Caco-2 (cell line): ENCODE measurements around the gene PADI6. TPM values are rescaled to one million over a fixed set of nuclear protein-coding genes. Genes with fewer than 3 reads are reported as not detected.

Experiments used
- BruUV-seq: library from RNA; stranded (reverse); fragments of 400-500 nt; replicated peaks from 2 replicates; lab custom pipeline; 2021; lab: Mats Ljungman, UMichigan
- CTCF ChIA-PET: fragments of 300-600 bp; sonication (Branson Sonifier 250); formaldehyde crosslinking; loops from one replicate; lab custom pipeline; 2022; ENCODE audit warnings: antibody characterized with exemption; lab: Charles Lee
- POLR2A ChIA-PET: fragments of 300-600 bp; sonication (Branson Sonifier 250); formaldehyde crosslinking; loops from one replicate; lab custom pipeline; 2022; ENCODE audit warnings: antibody characterized with exemption; lab: Charles Lee
- DNase-seq, 2 experiments: peaks; one replicate each; pipeline versions ENCODE4 v3.0.0 to v3.0.0-alpha.2; 2020 to 2022
- H3K27me3 ChIP-seq: replicated peaks from 2 replicates; pipeline ENCODE4 v1.6.0; 2011; ENCODE audit warnings: low read length; ENCODE audit not compliant: control insufficient read depth, insufficient read depth
- H3K36me3 ChIP-seq: 2 replicates; pipeline ENCODE4 v1.5.1; 2011; ENCODE audit warnings: low read length; ENCODE audit not compliant: control insufficient read depth, insufficient read depth
- H3K4me1 ChIP-seq: fragments of 250-450 bp; sonication (Bioruptor Pico); 2 replicates; pipeline ENCODE4 v1.5.1; 2020; ENCODE audit warnings: mild to moderate bottlenecking
- H3K4me3 ChIP-seq: 2 replicates; pipeline ENCODE4 v1.5.1; 2011; ENCODE audit warnings: low read depth, mild to moderate bottlenecking, control low read depth, low read length
- H3K9me3 ChIP-seq: fragments of 250-450 bp; sonication (Bioruptor Pico); 2 replicates; pipeline ENCODE4 v1.5.1; 2020; ENCODE audit warnings: mild to moderate bottlenecking, moderate library complexity
- H3K27ac Mint-ChIP-seq: one replicate; pipeline ENCODE4 v1.8.0; 2022; ENCODE audit warnings: mixed read lengths; ENCODE audit not compliant: unreplicated experiment
- H3K27me3 Mint-ChIP-seq: one replicate; pipeline ENCODE4 v1.8.0; 2022; ENCODE audit warnings: mixed read lengths; ENCODE audit not compliant: insufficient read depth, unreplicated experiment
- H3K36me3 Mint-ChIP-seq: one replicate; pipeline ENCODE4 v1.8.0; 2022; ENCODE audit warnings: mild to moderate bottlenecking, mixed read lengths; ENCODE audit not compliant: insufficient read depth, unreplicated experiment
- H3K4me1 Mint-ChIP-seq: one replicate; pipeline ENCODE4 v1.8.0; 2022; ENCODE audit warnings: low read depth, mixed read lengths; ENCODE audit not compliant: unreplicated experiment
- H3K4me3 Mint-ChIP-seq: one replicate; pipeline ENCODE4 v1.8.0; 2022; ENCODE audit warnings: mild to moderate bottlenecking, moderate library complexity, mixed read lengths; ENCODE audit not compliant: unreplicated experiment
- H3K9me3 Mint-ChIP-seq: one replicate; pipeline ENCODE4 v1.8.0; 2022; ENCODE audit warnings: mixed read lengths; ENCODE audit not compliant: unreplicated experiment
- CTCF ChIP-seq, 2 experiments: fragments of 200-600 bp in 1 of 2; IDR thresholded peaks; 1 replicate in 1 of 2; 2 replicates in 1 of 2; pipeline versions ENCODE4 v1.5.1 to v1.8.0; 2011 to 2022; ENCODE audit warnings: antibody characterized with exemption in 1 of 2, control low read depth in 1 of 2, inconsistent platforms in 1 of 2, low read depth in 1 of 2, low read length in 1 of 2, mild to moderate bottlenecking in 1 of 2, moderate library complexity in 1 of 2; ENCODE audit not compliant: insufficient read depth in 1 of 2, severe bottlenecking in 1 of 2, unreplicated experiment in 1 of 2
- intact Hi-C: fragments of 100-400 bp; cut with micrococcal nuclease; formaldehyde crosslinking; loops from one replicate; pipeline ENCODE4 v1.10.0; 2022; ENCODE audit not compliant: unreplicated experiment
- total RNA-seq: library from RNA; stranded (reverse); gene quantifications from 2 replicates; pipeline ENCODE4 v1.2.3, GENCODE V29; 2022

Gene PADI6
- total RNA-seq, 1 experiment from 2014 or later = not detected

DNA sequence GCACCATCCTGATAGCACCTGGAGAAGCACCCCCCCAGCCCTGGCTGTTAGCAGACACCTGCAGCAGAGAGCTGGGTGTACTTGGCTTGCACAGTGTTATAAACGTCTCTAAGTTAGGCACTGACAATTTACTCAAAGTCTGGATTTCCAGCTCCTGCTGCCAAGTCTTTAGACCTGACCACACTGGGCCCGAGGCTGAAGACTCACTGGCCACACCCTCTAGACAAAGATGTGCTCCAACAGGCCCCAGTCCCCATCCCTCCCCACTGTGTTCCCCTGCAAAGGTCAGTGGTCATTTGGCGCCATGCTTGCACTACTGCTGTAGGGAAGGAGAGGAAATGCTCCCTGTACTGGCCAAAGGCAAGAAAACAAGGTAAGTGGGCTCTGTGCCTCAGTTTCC lies 31.1 kb downstream of the PADI6 start:
- intact Hi-C loops = loop anchor here (10.0 kb wide), 1 partner anchor 58 kb away; no protein-coding TSS in a partner anchor
- Mint-ChIP-seq H3K4me3 (no peak overlapping the region), H3K27me3 (no peaks in the 10 kb centered on the region), H3K36me3 (peaks cover 30% of the 10 kb centered on the region), H3K9me3 (no peaks in the 10 kb centered on the region), H3K4me1 (no peaks in the 10 kb centered on the region), H3K27ac (no peak overlapping the region)
- BruUV-seq = no TSS peak
- no peaks in the 10 kb centered on the region for H3K27me3 ChIP-seq
- CTCF ChIA-PET = interaction anchor here (0.9 kb wide), 1 partner anchor 204 kb away, joined by 3 read pairs; no protein-coding TSS in a partner anchor
- H3K36me3 ChIP-seq = no peaks in the 10 kb centered on the region
- no peaks in the 10 kb centered on the region for H3K9me3 ChIP-seq
- no peak for TF ChIP-seq CTCF (IDR thresholded peaks at IDR 0.05; ENCODE audit: insufficient read depth in 1 of 2, low read depth in 1 of 2, low read length in 1 of 2, severe bottlenecking in 1 of 2, unreplicated experiment in 1 of 2)
- POLR2A ChIA-PET = no interaction called here
- H3K4me1 ChIP-seq = no peaks in the 10 kb centered on the region
- H3K4me3 ChIP-seq = no peak overlapping the region
- DNase-seq = no peak

DNA sequence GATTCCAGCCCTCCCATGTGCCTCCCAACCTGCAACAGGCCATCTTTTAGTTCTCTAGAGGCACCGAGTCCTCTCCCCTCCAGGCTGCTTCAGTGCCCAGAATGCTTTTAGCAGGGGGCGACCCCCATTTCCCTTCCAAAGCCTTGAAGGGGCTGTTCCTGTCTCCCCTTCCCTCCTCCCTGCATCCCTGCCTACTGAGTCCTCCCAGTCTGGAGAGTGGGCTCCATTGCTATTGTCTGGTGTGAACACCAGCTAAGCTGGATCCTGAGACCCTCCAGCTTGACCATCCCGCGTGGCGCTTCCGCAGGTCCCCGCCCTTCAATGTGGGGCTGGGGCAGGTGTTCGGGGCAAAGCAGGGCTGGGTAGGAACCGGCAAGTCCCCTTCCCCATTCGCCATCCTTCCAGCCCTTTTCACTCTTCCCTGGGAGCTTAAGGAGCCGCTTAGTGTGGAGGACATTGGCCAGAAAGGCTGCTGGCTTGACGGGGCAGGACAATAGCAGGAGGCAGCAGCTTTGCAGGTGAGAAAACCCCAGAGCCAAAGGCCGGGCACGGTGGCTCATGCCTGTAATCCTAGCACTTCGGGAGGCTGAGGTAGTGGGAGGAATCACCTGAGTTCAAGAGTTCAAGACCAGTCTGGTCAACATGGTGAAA lies 32.2 kb downstream of the PADI6 start:
- no peaks in the 10 kb centered on the region for H3K9me3 Mint-ChIP-seq
- ChIA-PET CTCF (interaction anchor here (0.6 kb wide), 1 partner anchor 74 kb away, joined by 4 read pairs; no protein-coding TSS in a partner anchor), POLR2A (no interaction called here)
- no peak overlapping the region for H3K4me3 Mint-ChIP-seq
- H3K4me1 Mint-ChIP-seq = no peaks in the 10 kb centered on the region
- H3K9me3 ChIP-seq = no peaks in the 10 kb centered on the region
- H3K27me3 ChIP-seq = no peaks in the 10 kb centered on the region
- TF ChIP-seq CTCF (IDR thresholded peaks at IDR 0.05; ENCODE audit: insufficient read depth in 1 of 2, low read depth in 1 of 2, low read length in 1 of 2, severe bottlenecking in 1 of 2, unreplicated experiment in 1 of 2) = no peak
- H3K36me3 Mint-ChIP-seq = peaks cover 39% of the 10 kb centered on the region
- H3K27me3 Mint-ChIP-seq = no peaks in the 10 kb centered on the region
- no peak overlapping the region for H3K27ac Mint-ChIP-seq
- no peaks in the 10 kb centered on the region for H3K4me1 ChIP-seq
- H3K36me3 ChIP-seq = no peaks in the 10 kb centered on the region
- no peak for DNase-seq
- BruUV-seq = no TSS peak
- intact Hi-C loops = loop anchor here (10.0 kb wide), 1 partner anchor 59 kb away; no protein-coding TSS in a partner anchor
- no peak overlapping the region for H3K4me3 ChIP-seq

GRCh38 chr1:17404820-17405219 lies 32.8 kb downstream of the PADI6 start:
- POLR2A ChIA-PET = no interaction called here
- no peak overlapping the region for H3K4me3 ChIP-seq
- H3K4me1 ChIP-seq = no peaks in the 10 kb centered on the region
- CTCF ChIA-PET = interaction anchor here (0.7 kb wide), 1 partner anchor 248 kb away, joined by 3 read pairs; no protein-coding TSS in a partner anchor
- no peaks in the 10 kb centered on the region for H3K27me3 Mint-ChIP-seq
- no peaks in the 10 kb centered on the region for H3K9me3 ChIP-seq
- BruUV-seq = no TSS peak
- TF ChIP-seq CTCF (IDR thresholded peaks at IDR 0.05; ENCODE audit: insufficient read depth in 1 of 2, low read depth in 1 of 2, low read length in 1 of 2, severe bottlenecking in 1 of 2, unreplicated experiment in 1 of 2) = no peak
- intact Hi-C loops = loop anchor here (10.0 kb wide), 1 partner anchor 60 kb away; no protein-coding TSS in a partner anchor
- H3K27me3 ChIP-seq = no peaks in the 10 kb centered on the region
- H3K4me3 Mint-ChIP-seq = no peak overlapping the region
- no peak overlapping the region for H3K27ac Mint-ChIP-seq
- no peak for DNase-seq
- H3K4me1 Mint-ChIP-seq = no peaks in the 10 kb centered on the region
- H3K36me3 ChIP-seq = 0 out of 2 replicates have a peak, but pooled peaks cover 2% of the 10 kb centered on the region
- peaks cover 45% of the 10 kb centered on the region for H3K36me3 Mint-ChIP-seq
- H3K9me3 Mint-ChIP-seq = no peaks in the 10 kb centered on the region
